Stimulated activated CD4-positive, alpha-beta T cell treated with anti-CD3 and anti-CD28 coated beads, TNF-alpha, amount 100 ng/mL, for 4 hours (primary cell): ENCODE results near the gene HEATR5A.
A peak's percentile ranks its signal among the peaks of the same experiment; 100 is the strongest.

Experiments used
- DNase-seq, 3 experiments: peaks; one replicate each; pipeline ENCODE4 v3.0.0-alpha.2; 2020; ENCODE audit warnings: low read depth in 3 of 3

HEATR5A gene

DNA sequence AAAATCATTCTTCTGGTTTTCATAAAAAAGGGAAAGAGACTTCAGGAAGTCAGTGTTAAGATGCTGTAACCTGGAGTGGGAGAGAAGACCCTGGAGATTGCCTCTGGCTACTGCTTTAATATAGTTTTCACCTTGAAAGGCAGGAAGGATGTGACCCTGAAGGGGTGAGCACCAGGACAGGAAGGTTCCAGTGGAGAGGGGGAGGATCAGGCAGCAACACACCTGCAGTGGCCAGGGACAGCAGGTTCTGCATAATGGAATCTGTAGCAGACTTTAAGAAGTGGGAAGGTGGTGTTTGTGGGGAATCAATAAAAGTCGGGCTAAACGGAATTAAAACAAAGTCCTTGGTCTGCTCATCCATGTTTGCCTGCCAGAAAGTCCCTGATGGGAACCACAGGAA is 6.3 kb upstream of the HEATR5A start:
- no peak for DNase-seq

- no peak for DNase-seq
These were observed 5.6 kb upstream of the HEATR5A start for GRCh38 chr14:31425905-31426304.

- DNase-seq, result no peak
These were observed 850 bp upstream of the HEATR5A start for GRCh38 chr14:31421200-31421599.

- DNase-seq, result peak in 1 of 3 experiments; percentile 26
These were observed 407 bp downstream of the HEATR5A start for GRCh38 chr14:31419967-31420318.

DNA sequence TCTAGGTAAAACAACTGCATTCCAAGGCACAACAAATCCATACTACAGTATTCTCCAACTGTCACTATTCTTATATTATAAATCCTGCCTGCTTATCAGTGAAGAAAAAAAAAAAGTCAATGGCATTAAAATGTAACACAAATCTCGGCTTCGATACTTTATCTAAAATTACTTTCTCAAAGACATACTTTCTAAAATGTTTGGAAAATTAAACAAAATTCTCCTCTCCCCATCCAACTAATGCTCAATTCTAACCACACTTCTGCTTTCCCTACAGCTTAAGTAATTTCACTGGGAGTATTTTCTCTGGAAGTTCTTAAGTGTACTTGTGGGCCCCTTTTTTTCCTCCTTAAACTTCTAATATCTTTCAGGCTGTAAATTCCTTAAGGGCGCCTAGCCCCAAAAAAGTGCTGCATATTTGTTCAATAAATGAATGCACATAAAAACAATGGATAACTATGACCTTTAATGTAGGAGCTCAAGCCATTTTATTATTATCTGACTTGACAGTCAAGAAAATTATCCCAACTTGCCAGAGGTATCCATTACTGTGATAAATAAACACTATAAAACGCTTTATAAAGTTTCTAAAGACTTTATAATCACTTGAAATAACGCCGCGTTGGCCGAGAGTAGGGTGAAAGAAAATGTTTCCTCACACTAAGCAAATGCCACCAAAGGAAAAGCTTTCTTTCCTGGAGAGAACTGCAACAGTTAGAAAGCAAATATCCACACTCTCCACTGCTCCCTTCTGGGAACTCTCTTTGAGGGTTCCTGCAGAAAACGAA is 977 bp downstream of the HEATR5A start:
- DNase-seq, result no peak

DNA sequence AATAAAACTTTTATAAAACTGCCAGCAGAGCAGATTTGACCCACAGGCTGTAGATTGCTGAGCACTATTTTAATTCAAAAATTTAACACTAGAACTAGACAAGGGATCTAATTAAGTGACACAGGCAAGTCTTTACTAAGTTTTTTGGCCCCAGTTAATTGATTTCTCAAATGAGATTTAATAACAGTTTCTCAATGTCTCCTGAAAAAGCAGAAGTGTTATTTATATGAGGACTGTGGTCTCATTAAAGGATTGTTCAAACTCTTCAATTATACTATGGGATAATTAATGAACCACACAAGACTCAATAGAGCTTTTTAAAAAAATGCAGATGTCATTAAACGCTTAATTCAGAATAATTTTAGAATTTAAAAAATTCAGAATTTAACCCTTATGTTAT is 1.9 kb downstream of the HEATR5A start:
- no peak for DNase-seq

DNA sequence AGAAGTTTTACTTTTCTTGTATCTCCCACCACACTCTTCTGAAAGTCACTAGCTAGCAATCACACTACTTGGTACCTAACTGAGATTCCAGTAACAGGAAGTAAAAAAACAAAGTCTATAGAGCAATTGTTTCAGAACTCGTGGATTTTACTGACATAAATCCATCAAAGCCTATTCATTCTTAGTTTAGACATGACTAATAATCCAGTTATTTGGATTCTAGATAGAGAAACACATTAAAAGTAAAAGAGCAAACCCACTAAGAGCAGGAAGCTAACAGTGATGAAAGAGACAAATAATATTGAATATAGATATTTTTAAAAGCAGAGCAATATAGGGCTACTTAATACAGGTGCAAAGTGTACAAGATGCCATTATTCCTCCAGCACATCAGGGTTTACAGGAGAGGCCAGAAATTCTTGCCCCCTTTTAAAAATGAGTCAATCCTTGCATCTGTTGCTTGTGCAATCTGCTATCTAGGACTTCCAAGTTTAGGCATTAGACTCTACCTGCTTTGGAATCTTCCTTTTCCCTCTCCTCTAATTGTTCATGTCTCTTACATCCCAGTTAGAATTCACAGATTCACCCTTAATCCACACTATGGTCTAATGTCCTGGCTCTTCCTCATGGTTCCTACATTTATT is 6.0 kb downstream of the HEATR5A start:
- DNase-seq, result no peak

GRCh38 chr14:31411218-31411727 is 9.1 kb downstream of the HEATR5A start:
- DNase-seq, result no peak

DNA sequence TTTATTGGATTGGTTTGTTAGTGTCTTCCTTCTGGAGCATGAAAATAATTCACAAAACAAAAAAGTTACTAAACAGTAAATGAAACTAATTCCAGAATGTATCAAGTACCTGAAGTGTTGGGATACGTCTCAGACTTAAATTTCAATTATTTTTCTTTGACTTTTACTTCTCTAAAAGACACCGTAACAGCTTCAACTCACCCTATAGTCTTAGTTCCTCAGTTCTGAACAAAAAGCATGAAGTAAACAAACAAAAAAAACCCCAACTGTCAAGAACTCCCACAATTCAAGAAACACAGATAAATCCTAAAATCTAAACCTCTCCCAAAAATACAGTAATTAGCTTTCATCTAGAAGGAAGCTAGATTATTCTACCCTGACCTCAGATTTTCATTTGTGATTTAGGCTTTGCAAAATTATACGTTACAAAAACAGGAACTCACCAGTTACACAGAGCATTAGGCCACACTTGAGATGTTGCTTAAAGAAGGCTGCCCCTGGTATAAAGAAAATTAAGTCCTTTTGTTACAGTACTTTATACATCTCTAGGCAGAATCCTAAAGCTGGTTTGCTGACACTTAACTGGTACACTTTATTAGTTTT is 10.2 kb downstream of the HEATR5A start:
- no peak for DNase-seq

- DNase-seq, result no peak
These were observed 11.9 kb downstream of the HEATR5A start for GRCh38 chr14:31408421-31408820.

- no peak for DNase-seq
These were observed 14.6 kb downstream of the HEATR5A start for GRCh38 chr14:31405599-31406232.

DNA sequence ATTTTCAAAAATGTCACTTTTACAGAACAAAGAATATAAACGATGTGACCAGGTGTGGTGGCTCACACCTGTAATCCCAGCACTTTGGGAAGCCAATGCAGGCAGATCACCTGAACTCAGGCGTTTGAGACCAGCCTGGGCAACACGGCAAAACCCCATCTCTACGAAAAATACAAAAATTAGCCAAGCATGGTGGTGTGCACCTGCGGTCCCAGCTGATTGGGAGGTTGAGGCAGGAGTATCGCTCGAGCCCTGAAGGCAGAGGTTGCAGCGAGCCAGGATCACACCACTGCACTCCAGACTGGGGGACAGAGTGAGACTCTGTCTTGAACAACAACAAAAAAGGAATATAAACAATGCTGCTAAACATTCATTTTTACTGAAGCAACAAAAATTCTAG is 15.2 kb downstream of the HEATR5A start:
- no peak for DNase-seq

DNA sequence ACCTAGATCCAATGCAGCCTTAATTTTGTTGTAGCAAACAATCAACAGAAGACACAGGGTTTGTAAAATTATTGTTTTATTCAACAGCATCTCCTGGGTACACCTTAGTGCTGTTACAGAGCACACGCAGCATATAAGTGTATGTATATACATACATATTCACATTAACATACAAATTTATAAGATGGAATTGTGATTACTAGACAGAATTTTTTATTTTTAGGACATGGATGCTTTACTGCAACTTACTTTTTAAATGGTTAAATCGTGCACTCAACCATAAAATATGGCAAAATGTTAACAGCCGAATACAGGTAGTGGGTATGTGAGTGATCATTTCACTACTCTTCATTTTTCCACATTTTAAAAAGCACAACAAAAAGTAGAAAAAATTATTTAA is 16.6 kb downstream of the HEATR5A start:
- no peak for DNase-seq

- no peak for DNase-seq
These were observed 17.4 kb downstream of the HEATR5A start for GRCh38 chr14:31402764-31403439.

- DNase-seq, result no peak
These were observed 18.9 kb downstream of the HEATR5A start for GRCh38 chr14:31401369-31401932.

DNA sequence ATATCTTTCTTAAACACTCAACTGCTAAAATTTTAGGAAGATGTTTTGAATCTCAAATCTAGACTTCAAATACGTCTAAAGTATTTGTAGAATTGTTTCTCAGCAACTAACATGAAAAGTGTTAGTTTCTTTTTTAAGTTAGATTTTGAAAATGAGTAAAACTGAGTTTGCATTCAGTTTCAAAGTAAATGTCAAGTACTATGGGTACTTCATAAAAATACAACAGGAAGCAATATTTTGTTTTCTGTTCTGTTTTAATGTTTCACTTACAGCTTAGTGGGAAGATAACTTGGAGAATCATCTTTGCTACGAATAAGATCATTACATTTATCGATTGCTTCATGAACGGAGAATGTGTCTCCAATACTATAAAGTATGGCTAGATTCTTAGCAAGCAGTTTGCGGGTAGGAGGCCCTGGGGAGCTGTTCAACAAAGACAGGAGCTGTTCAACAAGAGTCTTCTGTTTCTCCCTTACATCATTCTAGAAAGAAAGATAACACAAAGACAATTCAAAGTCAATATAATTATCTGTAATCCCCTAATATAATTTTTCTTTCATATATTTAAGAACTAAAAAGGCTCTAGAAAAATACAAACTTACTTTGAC is 20.2 kb downstream of the HEATR5A start:
- no peak for DNase-seq

- DNase-seq, result no peak
These were observed 24.7 kb downstream of the HEATR5A start for GRCh38 chr14:31395572-31396205.

- no peak for DNase-seq
These were observed 25.2 kb downstream of the HEATR5A start for GRCh38 chr14:31395119-31395518.

GRCh38 chr14:31391977-31392503 is 28.3 kb downstream of the HEATR5A start:
- no peak for DNase-seq

GRCh38 chr14:31391473-31391872 is 28.9 kb downstream of the HEATR5A start:
- DNase-seq, result no peak
